SK-N-SH (cell line): Measurements from ENCODE around the gene SCEL. TPM values are rescaled to one million over a fixed set of nuclear protein-coding genes. Genes with fewer than 3 reads are reported as not detected.

Source experiments
- CTCF ChIA-PET: fragments of 300-600, 350-600 bp; formaldehyde crosslinking; extraction: SDS; loops from one replicate; lab custom pipeline; 2021; lab: Yijun Ruan, JAX
- POLR2A ChIA-PET: fragments of 350-600 bp; sonication (Branson Sonifier 250); formaldehyde crosslinking; extraction: SDS; loops from one replicate; lab custom pipeline; 2020; ENCODE audit warnings: antibody characterized with exemption, inconsistent platforms; lab: Yijun Ruan, JAX
- DNase-seq: peaks from one replicate; pipeline ENCODE4 v3.0.0; 2012
- H2AFZ ChIP-seq: fragments of 200-600 bp; sonication (generic); 2 replicates; pipeline ENCODE4 v1.8.1; 2016; ENCODE audit warnings: antibody characterized with exemption, mild to moderate bottlenecking, low read depth
- H3F3A ChIP-seq: fragments of 200-600 bp; sonication (generic); replicated peaks from 2 replicates; pipeline ENCODE3; 2016; ENCODE audit warnings: antibody characterized with exemption, mild to moderate bottlenecking; ENCODE audit not compliant: insufficient read depth
- H3K27ac ChIP-seq, 2 experiments: fragments of 200-500 bp in 1 of 2; fragments of 200-600 bp in 1 of 2; sonication (Bioruptor generic) in 1 of 2; sonication (generic), shearing (Covaris generic) in 1 of 2; 2 replicates each; pipeline versions ENCODE4 v1.5.1 to v1.6.1; 2014 to 2016; ENCODE audit warnings: low read depth in 2 of 2, inconsistent platforms in 1 of 2, low read length in 1 of 2, mild to moderate bottlenecking in 1 of 2, mixed read lengths in 1 of 2
- H3K27me3 ChIP-seq: fragments of 200-600 bp; sonication (generic), shearing (Covaris generic); 2 replicates; pipeline ENCODE4 v1.6.1; 2016; ENCODE audit warnings: mixed run types; ENCODE audit not compliant: insufficient read depth
- H3K36me3 ChIP-seq, 2 experiments: fragments of 200-500 bp in 1 of 2; fragments of 200-600 bp in 1 of 2; sonication (Bioruptor generic) in 1 of 2; sonication (generic) in 1 of 2; replicated peaks in 1 of 2; 2 replicates each; pipeline versions ENCODE3 to v1.5.1; 2014 to 2016; ENCODE audit warnings: low read length in 1 of 2, mild to moderate bottlenecking in 1 of 2; ENCODE audit not compliant: insufficient read depth in 2 of 2, control insufficient read depth in 1 of 2
- H3K4me1 ChIP-seq, 2 experiments: fragments of 200-500 bp in 1 of 2; fragments of 200-600 bp in 1 of 2; sonication (Bioruptor generic) in 1 of 2; sonication (generic), shearing (Covaris generic) in 1 of 2; 2 replicates each; pipeline versions ENCODE4 v1.5.1 to v1.6.1; 2014 to 2016; ENCODE audit warnings: low read depth in 1 of 2, low read length in 1 of 2, mixed run types in 1 of 2; ENCODE audit not compliant: insufficient read depth in 2 of 2, control insufficient read depth in 1 of 2
- H3K4me2 ChIP-seq: fragments of 200-600 bp; sonication (generic), shearing (Covaris generic); 2 replicates; pipeline ENCODE4 v1.6.1; 2017; ENCODE audit warnings: mixed run types
- H3K4me3 ChIP-seq, 2 experiments: fragments of 200-500 bp in 1 of 2; fragments of 200-600 bp in 1 of 2; sonication (Bioruptor generic) in 1 of 2; sonication (generic), shearing (Covaris generic) in 1 of 2; 2 replicates each; pipeline versions ENCODE4 v1.5.1 to v1.8.1; 2014 to 2016; ENCODE audit warnings: low read depth in 2 of 2, inconsistent platforms in 1 of 2, low read length in 1 of 2, mild to moderate bottlenecking in 1 of 2, mixed read lengths in 1 of 2, moderate library complexity in 1 of 2
- H3K79me2 ChIP-seq: fragments of 200-600 bp; sonication (generic); 2 replicates; pipeline ENCODE4 v1.8.1; 2017; ENCODE audit warnings: mild to moderate bottlenecking; ENCODE audit not compliant: insufficient read depth
- H3K9ac ChIP-seq: fragments of 200-600 bp; sonication (generic); 2 replicates; pipeline ENCODE4 v1.6.1; 2017; ENCODE audit warnings: mixed run types
- H3K9me2 ChIP-seq: fragments of 200-600 bp; sonication (generic); 2 replicates; pipeline ENCODE4 v1.6.1; 2017; ENCODE audit warnings: mixed run types
- H3K9me3 ChIP-seq: fragments of 200-600 bp; sonication (generic); 2 replicates; pipeline ENCODE4 v1.6.1; 2017; ENCODE audit warnings: mixed run types, mild to moderate bottlenecking, moderate library complexity
- H4K20me1 ChIP-seq: fragments of 200-600 bp; sonication (generic); 2 replicates; pipeline ENCODE4 v1.6.1; 2017; ENCODE audit warnings: mild to moderate bottlenecking, mixed run types; ENCODE audit not compliant: insufficient read depth
- EZH2phosphoT487 ChIP-seq: fragments of 200-600 bp; sonication (generic); IDR thresholded peaks from 2 replicates; pipeline ENCODE4 v1.6.1; 2017; ENCODE audit warnings: low read depth, mixed run types, mild to moderate bottlenecking, antibody characterized with exemption, moderate library complexity, borderline replicate concordance
- MEF2A ChIP-seq: IDR thresholded peaks from 2 replicates; pipeline ENCODE4 v1.4.0; 2012; ENCODE audit warnings: low read depth, borderline replicate concordance
- NFIC ChIP-seq: IDR thresholded peaks from 2 replicates; pipeline ENCODE4 v1.4.0; 2012; ENCODE audit warnings: borderline replicate concordance
- RAD21 ChIP-seq: IDR thresholded peaks from 2 replicates; pipeline ENCODE4 v1.6.1; 2012; ENCODE audit warnings: mild to moderate bottlenecking, low read length
- TCF12 ChIP-seq: IDR thresholded peaks from 2 replicates; pipeline ENCODE4 v1.4.0; 2012
- YY1 ChIP-seq: IDR thresholded peaks from 2 replicates; pipeline ENCODE4 v1.4.0; 2012; ENCODE audit warnings: low read depth, mild to moderate bottlenecking
- WGBS: methylation state at CpG from one replicate; pipeline ENCODE4 v1.1.6; 2017; ENCODE audit warnings: low lambda C conversion rate; 5-methylcytosine and 5-hydroxymethylcytosine counted together
- polyA plus RNA-seq, 3 experiments: library from polyadenylated mRNA; depleted of rRNA; stranded (reverse); fragments of >200 nt; gene quantifications; 2 replicates each; pipeline ENCODE4 v1.2.3, GENCODE V29; 2012
- TF ChIP-seq, protein P1 (sequence below): IDR thresholded peaks from 2 replicates; pipeline ENCODE4; 2012
- TF ChIP-seq, protein P2 (sequence below): fragments of 150-350 bp; IDR thresholded peaks from 2 replicates; pipeline ENCODE4 v1.6.1; 2016; ENCODE audit warnings: mild to moderate bottlenecking, low read depth, low read length
- TF ChIP-seq, protein P3 (sequence below): fragments of 150-350 bp; IDR thresholded peaks from 2 replicates; pipeline ENCODE4 v1.6.1; 2017; ENCODE audit warnings: antibody characterized with exemption, low read length, low read depth, borderline replicate concordance
- TF ChIP-seq, protein P4 (sequence below): fragments of 200-600 bp; sonication (generic); IDR thresholded peaks from 2 replicates; pipeline ENCODE4 v1.6.1; 2017; ENCODE audit warnings: antibody characterized with exemption, mild to moderate bottlenecking, moderate library complexity

The SCEL gene
- polyA plus RNA-seq, 1 of the 3 experiments (the other 2 are of a cell fraction) = 0.02 TPM

DNA sequence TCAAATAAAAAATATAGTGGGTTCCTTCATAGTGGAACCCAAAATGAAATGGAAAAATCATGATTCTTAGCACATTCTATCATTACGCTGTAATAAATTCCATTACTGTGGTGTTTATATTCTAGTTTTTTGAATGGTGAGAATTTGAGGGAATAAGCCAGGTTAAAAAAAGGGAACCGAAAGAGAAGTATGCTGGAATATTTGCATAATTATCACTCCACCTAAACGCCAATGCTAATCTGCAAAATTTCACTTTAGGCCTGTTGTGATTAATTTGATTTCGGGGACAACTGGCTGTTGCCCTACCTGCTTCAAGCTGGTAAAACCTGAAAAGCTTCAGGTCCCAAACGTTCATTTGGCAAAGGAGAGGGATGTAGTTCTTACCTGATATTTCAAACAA lies 32.1 kb upstream of the SCEL start:
- peaks cover 0 to 9% of the 10 kb centered on the region in 2 experiments; a peak in 3 of 4 replicates for H3K4me1 ChIP-seq
- H3K27me3 ChIP-seq = no peaks in the 10 kb centered on the region; the same call in 1 of the 2 replicates
- no peaks in the 10 kb centered on the region for H3K36me3 ChIP-seq
- TF ChIP-seq YY1 (no peak), TCF12 (no peak), NFIC (no peak), EZH2phosphoT487 (no peak), MEF2A (no peak)
- TF ChIP-seq, protein P1, sequence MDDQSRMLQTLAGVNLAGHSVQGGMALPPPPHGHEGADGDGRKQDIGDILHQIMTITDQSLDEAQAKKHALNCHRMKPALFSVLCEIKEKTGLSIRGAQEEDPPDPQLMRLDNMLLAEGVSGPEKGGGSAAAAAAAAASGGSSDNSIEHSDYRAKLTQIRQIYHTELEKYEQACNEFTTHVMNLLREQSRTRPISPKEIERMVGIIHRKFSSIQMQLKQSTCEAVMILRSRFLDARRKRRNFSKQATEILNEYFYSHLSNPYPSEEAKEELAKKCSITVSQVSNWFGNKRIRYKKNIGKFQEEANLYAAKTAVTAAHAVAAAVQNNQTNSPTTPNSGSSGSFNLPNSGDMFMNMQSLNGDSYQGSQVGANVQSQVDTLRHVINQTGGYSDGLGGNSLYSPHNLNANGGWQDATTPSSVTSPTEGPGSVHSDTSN = no peak
- TF ChIP-seq, protein P2, sequence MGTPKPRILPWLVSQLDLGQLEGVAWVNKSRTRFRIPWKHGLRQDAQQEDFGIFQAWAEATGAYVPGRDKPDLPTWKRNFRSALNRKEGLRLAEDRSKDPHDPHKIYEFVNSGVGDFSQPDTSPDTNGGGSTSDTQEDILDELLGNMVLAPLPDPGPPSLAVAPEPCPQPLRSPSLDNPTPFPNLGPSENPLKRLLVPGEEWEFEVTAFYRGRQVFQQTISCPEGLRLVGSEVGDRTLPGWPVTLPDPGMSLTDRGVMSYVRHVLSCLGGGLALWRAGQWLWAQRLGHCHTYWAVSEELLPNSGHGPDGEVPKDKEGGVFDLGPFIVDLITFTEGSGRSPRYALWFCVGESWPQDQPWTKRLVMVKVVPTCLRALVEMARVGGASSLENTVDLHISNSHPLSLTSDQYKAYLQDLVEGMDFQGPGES = no peak
- TF ChIP-seq, all 33 proteins: peak for 0
- Histone ChIP-seq H4K20me1 (peaks cover 3% of the 10 kb centered on the region; the same call in 1 of the 2 replicates), H3K27ac (no peak overlapping the region), H3K4me2 (no peak overlapping the region), H3F3A (peaks cover 5% of the 10 kb centered on the region), H3K9me3 (no peaks in the 10 kb centered on the region), H3K4me3 (no peak overlapping the region), H3K9ac (no peak overlapping the region), H3K9me2 (no peaks in the 10 kb centered on the region), H3K79me2 (no peaks in the 10 kb centered on the region), H2AFZ (no peak overlapping the region)
- POLR2A ChIA-PET = no interaction called here
- CTCF ChIA-PET = interaction anchor here (3.4 kb wide), 1 partner anchor 25 kb away, joined by 15 read pairs; no protein-coding TSS in a partner anchor
- no peak for DNase-seq
- WGBS = 78% methylated on average over 5 of the region's 5 CpGs

DNA sequence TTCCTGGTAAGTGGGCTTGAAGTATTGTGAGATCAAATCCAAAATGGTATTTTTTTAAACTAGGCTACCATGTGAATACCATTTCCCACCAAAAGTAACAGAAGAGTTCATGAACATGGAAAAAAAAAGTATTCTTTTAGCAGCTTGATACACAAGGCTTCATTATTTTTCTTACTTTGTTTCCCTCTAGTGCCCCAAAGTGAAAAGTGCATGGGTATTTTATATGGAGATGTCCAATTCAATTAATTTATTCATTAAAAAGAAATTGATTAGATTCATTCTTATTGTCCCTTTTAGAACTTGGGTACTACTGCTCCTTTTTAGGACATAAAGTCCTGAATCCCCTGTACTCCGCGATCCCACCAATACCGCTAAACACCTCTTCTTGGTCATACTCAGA lies 28.6 kb upstream of the SCEL start:
- Histone ChIP-seq H3K36me3 (no peaks in the 10 kb centered on the region), H3K79me2 (no peaks in the 10 kb centered on the region), H3K9ac (no peak overlapping the region), H3K4me2 (no peak overlapping the region), H4K20me1 (peaks cover 9% of the 10 kb centered on the region; the same call in 1 of the 2 replicates), H3F3A (peaks cover 13% of the 10 kb centered on the region), H3K9me3 (no peaks in the 10 kb centered on the region), H3K27me3 (no peaks in the 10 kb centered on the region; the same call in 1 of the 2 replicates)
- 98% methylated on average over 3 of the region's 3 CpGs for WGBS
- no peak for DNase-seq
- POLR2A ChIA-PET = no interaction called here
- CTCF ChIA-PET = interaction anchor here (0.7 to 1.6 kb wide), 4 partner anchors 12 to 58 kb away, joined by 3 to 6 read pairs (median 5); no protein-coding TSS in a partner anchor
- TF ChIP-seq, protein P1 = 0 out of 2 replicates have a peak, but pooled peaks have one; percentile 26
- TF ChIP-seq, protein P2 = no peak
- TF ChIP-seq, protein P3, sequence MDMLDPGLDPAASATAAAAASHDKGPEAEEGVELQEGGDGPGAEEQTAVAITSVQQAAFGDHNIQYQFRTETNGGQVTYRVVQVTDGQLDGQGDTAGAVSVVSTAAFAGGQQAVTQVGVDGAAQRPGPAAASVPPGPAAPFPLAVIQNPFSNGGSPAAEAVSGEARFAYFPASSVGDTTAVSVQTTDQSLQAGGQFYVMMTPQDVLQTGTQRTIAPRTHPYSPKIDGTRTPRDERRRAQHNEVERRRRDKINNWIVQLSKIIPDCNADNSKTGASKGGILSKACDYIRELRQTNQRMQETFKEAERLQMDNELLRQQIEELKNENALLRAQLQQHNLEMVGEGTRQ = no peak
- TF ChIP-seq, protein P4, sequence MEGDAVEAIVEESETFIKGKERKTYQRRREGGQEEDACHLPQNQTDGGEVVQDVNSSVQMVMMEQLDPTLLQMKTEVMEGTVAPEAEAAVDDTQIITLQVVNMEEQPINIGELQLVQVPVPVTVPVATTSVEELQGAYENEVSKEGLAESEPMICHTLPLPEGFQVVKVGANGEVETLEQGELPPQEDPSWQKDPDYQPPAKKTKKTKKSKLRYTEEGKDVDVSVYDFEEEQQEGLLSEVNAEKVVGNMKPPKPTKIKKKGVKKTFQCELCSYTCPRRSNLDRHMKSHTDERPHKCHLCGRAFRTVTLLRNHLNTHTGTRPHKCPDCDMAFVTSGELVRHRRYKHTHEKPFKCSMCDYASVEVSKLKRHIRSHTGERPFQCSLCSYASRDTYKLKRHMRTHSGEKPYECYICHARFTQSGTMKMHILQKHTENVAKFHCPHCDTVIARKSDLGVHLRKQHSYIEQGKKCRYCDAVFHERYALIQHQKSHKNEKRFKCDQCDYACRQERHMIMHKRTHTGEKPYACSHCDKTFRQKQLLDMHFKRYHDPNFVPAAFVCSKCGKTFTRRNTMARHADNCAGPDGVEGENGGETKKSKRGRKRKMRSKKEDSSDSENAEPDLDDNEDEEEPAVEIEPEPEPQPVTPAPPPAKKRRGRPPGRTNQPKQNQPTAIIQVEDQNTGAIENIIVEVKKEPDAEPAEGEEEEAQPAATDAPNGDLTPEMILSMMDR = peak; percentile 44
- TF ChIP-seq RAD21 = peak; percentile 45
- TF ChIP-seq, all 33 proteins: peak for 3
- no peak overlapping the region for H3K4me3 ChIP-seq
- no peak overlapping the region for H3K27ac ChIP-seq
- peaks cover 0 to 25% of the 10 kb centered on the region in 2 experiments for H3K4me1 ChIP-seq
- no peaks in the 10 kb centered on the region for H3K9me2 ChIP-seq
- H2AFZ ChIP-seq = no peak overlapping the region
